GM23338 (cell line): Measurements from ENCODE around the gene GTPBP10. TPM values are rescaled to one million over a fixed set of nuclear protein-coding genes. Genes with fewer than 3 reads are reported as not detected.
A peak's percentile ranks its signal among the peaks of the same experiment; 100 is the strongest.

Experiments used
- ATAC-seq: fragments of 200-7000 bp; cut with Tn5 transposase; 3 replicates; pipeline ENCODE4 v1.9.1; 2020
- DNase-seq: peaks from one replicate; pipeline ENCODE4 v3.0.0-alpha.2; 2015; ENCODE audit warnings: low spot score
- H2AFZ ChIP-seq: fragments of 200-600 bp; sonication (generic); 2 replicates; pipeline ENCODE4 v1.8.0; 2016; ENCODE audit warnings: antibody characterized with exemption, mild to moderate bottlenecking, moderate library complexity
- H3F3A ChIP-seq: fragments of 200-600 bp; sonication (generic); replicated peaks from 2 replicates; pipeline ENCODE4 v1.8.0; 2017; ENCODE audit warnings: antibody characterized with exemption, mixed run types, low read depth
- H3K27ac ChIP-seq: fragments of 200-600 bp; sonication (generic); 2 replicates; pipeline ENCODE4 v1.6.1; 2016; ENCODE audit warnings: low read depth
- H3K27me3 ChIP-seq: fragments of 200-600 bp; sonication (generic); 2 replicates; pipeline ENCODE4 v1.8.0; 2016; ENCODE audit warnings: mild to moderate bottlenecking, mixed run types, moderate library complexity; ENCODE audit not compliant: insufficient read depth
- H3K36me3 ChIP-seq: fragments of 200-600 bp; sonication (generic); 2 replicates; pipeline ENCODE4 v1.8.0; 2016; ENCODE audit warnings: mild to moderate bottlenecking; ENCODE audit not compliant: insufficient read depth
- H3K4me1 ChIP-seq: fragments of 200-600 bp; sonication (generic); 2 replicates; pipeline ENCODE4 v1.8.0; 2016; ENCODE audit warnings: mild to moderate bottlenecking, moderate library complexity; ENCODE audit not compliant: insufficient read depth
- H3K4me2 ChIP-seq: fragments of 200-600 bp; sonication (generic); 2 replicates; pipeline ENCODE4 v1.7.1; 2017; ENCODE audit warnings: mixed run types
- H3K4me3 ChIP-seq: fragments of 200-600 bp; sonication (generic); 2 replicates; pipeline ENCODE4 v1.6.1; 2016; ENCODE audit warnings: mixed run types
- H3K79me2 ChIP-seq: fragments of 200-600 bp; sonication (generic); replicated peaks from 2 replicates; pipeline ENCODE4 v1.8.0; 2017; ENCODE audit warnings: mild to moderate bottlenecking; ENCODE audit not compliant: insufficient read depth
- H3K9me2 ChIP-seq: fragments of 200-600 bp; sonication (generic); 2 replicates; pipeline ENCODE4 v1.8.0; 2017; ENCODE audit not compliant: insufficient read depth
- H4K20me1 ChIP-seq: fragments of 200-600 bp; sonication (generic); replicated peaks from 2 replicates; pipeline ENCODE4 v1.8.0; 2017; ENCODE audit warnings: mild to moderate bottlenecking; ENCODE audit not compliant: insufficient read depth
- H3K27ac Mint-ChIP-seq: 2 replicates; pipeline ENCODE4 v1.8.0; 2020; ENCODE audit warnings: inconsistent platforms, mild to moderate bottlenecking, moderate library complexity, mixed read lengths
- H3K27me3 Mint-ChIP-seq: 3 replicates; pipeline ENCODE4 v1.8.0; 2022; ENCODE audit warnings: low read depth, mild to moderate bottlenecking, moderate library complexity, mixed read lengths, inconsistent platforms; ENCODE audit not compliant: insufficient read depth, poor library complexity
- H3K36me3 Mint-ChIP-seq: 3 replicates; pipeline ENCODE4 v1.8.0; 2021; ENCODE audit warnings: low read depth, mild to moderate bottlenecking, inconsistent platforms, moderate library complexity, mixed read lengths
- H3K4me1 Mint-ChIP-seq: 3 replicates; pipeline ENCODE4 v1.8.0; 2020; ENCODE audit warnings: mild to moderate bottlenecking, inconsistent platforms, mixed read lengths
- H3K4me3 Mint-ChIP-seq: 3 replicates; pipeline ENCODE4 v1.8.0; 2021; ENCODE audit warnings: moderate library complexity, mild to moderate bottlenecking, inconsistent platforms, mixed read lengths
- H3K9me3 Mint-ChIP-seq: 3 replicates; pipeline ENCODE4 v1.8.0; 2020; ENCODE audit warnings: moderate library complexity, mild to moderate bottlenecking, inconsistent platforms, mixed read lengths
- CTCF ChIP-seq, 2 experiments: fragments of 200-600 bp in 1 of 2; sonication (generic) in 1 of 2; conservative IDR thresholded peaks; 2 replicates each; pipeline versions ENCODE4 v1.5.1 to v1.6.1; 2016 to 2017; ENCODE audit warnings: antibody characterized with exemption in 2 of 2, low read depth in 2 of 2, mild to moderate bottlenecking in 2 of 2, moderate library complexity in 1 of 2
- ETS1 ChIP-seq: IDR thresholded peaks from 2 replicates; pipeline ENCODE4 v1.6.1; 2016; ENCODE audit warnings: antibody characterized with exemption
- JUNB ChIP-seq: IDR thresholded peaks from one replicate; pipeline ENCODE4 v1.6.1; 2016; ENCODE audit warnings: antibody characterized with exemption; ENCODE audit not compliant: unreplicated experiment
- POLR2AphosphoS5 ChIP-seq: IDR thresholded peaks from 2 replicates; pipeline ENCODE4 v1.6.1; 2016; ENCODE audit warnings: antibody characterized with exemption, low read depth
- REST ChIP-seq: IDR thresholded peaks from one replicate; pipeline ENCODE4 v1.6.1; 2018; ENCODE audit warnings: antibody characterized with exemption; ENCODE audit not compliant: unreplicated experiment
- polyA plus RNA-seq: library from polyadenylated mRNA; unstranded; fragments of >200 nt; fragmentation: Nextera tagmentation; extraction: Ambion mirVana; gene quantifications from 2 replicates; pipeline ENCODE4 v1.2.1, GENCODE V29; 2016
- total RNA-seq: library from RNA; depleted of rRNA; stranded (reverse); fragments of >200 nt; shearing (Covaris generic); gene quantifications from 2 replicates; pipeline ENCODE4 v1.2.3, GENCODE V29; 2014

Gene GTPBP10
- total and polyA plus RNA-seq, 2 experiments from 2014 or later: 15.1 to 23.0 TPM

- H3K27ac Mint-ChIP-seq: no peak overlapping the region
Measured at GRCh38 chr7:90312745-90313144, 33.8 kb upstream of the GTPBP10 start.

More at GRCh38 chr7:90312745-90313144, 33.8 kb upstream of the GTPBP10 start:
- H3K9me3 Mint-ChIP-seq: no peaks in the 10 kb centered on the region
- TF ChIP-seq REST (no peak), ETS1 (no peak), POLR2AphosphoS5 (no peak), JUNB (no peak), CTCF (conservative IDR thresholded peaks at IDR 0.05; ENCODE audit: low read depth in 2 of 2) (peak; percentile 48 to 53; a peak in 3 of 4 replicates)
- H3K4me1 Mint-ChIP-seq: 0 out of 3 replicates have a peak, but pooled peaks cover 2% of the 10 kb centered on the region
- DNase-seq (peak; percentile 20), ATAC-seq (no peak; the same call in 2 of the 3 replicates)
- no peaks in the 10 kb centered on the region for H3K27me3 Mint-ChIP-seq
- Histone ChIP-seq H3F3A (no peaks in the 10 kb centered on the region), H3K27me3 (no peaks in the 10 kb centered on the region), H3K4me3 (no peak overlapping the region), H2AFZ (no peak overlapping the region), H3K4me2 (no peak overlapping the region), H3K36me3 (no peaks in the 10 kb centered on the region), H3K4me1 (no peaks in the 10 kb centered on the region), H3K27ac (no peak overlapping the region), H3K79me2 (no peaks in the 10 kb centered on the region), H4K20me1 (no peaks in the 10 kb centered on the region), H3K9me2 (no peaks in the 10 kb centered on the region)
- no peak overlapping the region for H3K4me3 Mint-ChIP-seq
- H3K36me3 Mint-ChIP-seq: no peaks in the 10 kb centered on the region
